Neural crest cell (in vitro differentiated cells): ENCODE measurements around the gene CDK6. TPM values are rescaled to one million over a fixed set of nuclear protein-coding genes. Genes with fewer than 3 reads are reported as not detected.

ENCODE experiments used
- DNase-seq: peaks from one replicate; pipeline ENCODE4 v3.0.0; 2021; ENCODE audit warnings: low read depth, mixed read lengths, low spot score
- H3K27ac Mint-ChIP-seq: one replicate; pipeline ENCODE4 v1.8.0; 2021; ENCODE audit warnings: mild to moderate bottlenecking, mixed read lengths; ENCODE audit not compliant: unreplicated experiment
- H3K27me3 Mint-ChIP-seq: 2 replicates; pipeline ENCODE4 v1.8.0; 2021; ENCODE audit warnings: low read depth, mild to moderate bottlenecking, mixed read lengths
- H3K36me3 Mint-ChIP-seq: 2 replicates; pipeline ENCODE4 v1.8.0; 2021; ENCODE audit warnings: low read depth, mild to moderate bottlenecking, mixed read lengths
- H3K4me1 Mint-ChIP-seq: 2 replicates; pipeline ENCODE4 v1.8.0; 2021; ENCODE audit warnings: mixed read lengths
- H3K4me3 Mint-ChIP-seq: one replicate; pipeline ENCODE4 v1.8.0; 2021; ENCODE audit warnings: mild to moderate bottlenecking, mixed read lengths
- H3K9me3 Mint-ChIP-seq: 2 replicates; pipeline ENCODE4 v1.8.0; 2021; ENCODE audit warnings: mixed read lengths
- total RNA-seq: library from RNA; stranded (reverse); gene quantifications from 2 replicates; pipeline ENCODE4 v1.2.1, GENCODE V29; 2021
- TF ChIP-seq, protein P1 (sequence below): fragments of 200-600 bp; sonication (generic); conservative IDR thresholded peaks from 2 replicates; pipeline ENCODE4 v1.5.0; 2021; ENCODE audit warnings: antibody characterized with exemption, mild to moderate bottlenecking

The CDK6 gene
- total RNA-seq, 1 donor from 2014 or later = 42.9 TPM

DNA sequence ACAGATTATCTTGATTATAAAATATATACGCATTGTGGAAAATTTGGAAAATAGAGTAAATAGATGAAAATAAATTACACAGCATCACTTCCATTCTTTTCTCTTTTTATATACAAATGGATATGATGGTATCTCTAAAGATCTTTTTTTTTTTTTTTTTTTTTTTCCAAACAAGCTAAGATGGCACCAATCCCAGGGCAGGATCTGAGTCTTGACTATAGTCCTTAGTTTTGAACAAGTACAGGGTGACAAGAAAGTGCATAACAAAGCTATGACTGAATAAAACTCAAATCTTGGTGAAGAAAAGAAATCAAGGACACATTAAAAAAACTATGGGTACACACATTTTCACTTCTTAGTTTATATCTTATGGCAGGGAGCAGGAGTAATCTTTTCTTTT, 203.6 kb downstream of the CDK6 start:
- TF ChIP-seq, protein P1, sequence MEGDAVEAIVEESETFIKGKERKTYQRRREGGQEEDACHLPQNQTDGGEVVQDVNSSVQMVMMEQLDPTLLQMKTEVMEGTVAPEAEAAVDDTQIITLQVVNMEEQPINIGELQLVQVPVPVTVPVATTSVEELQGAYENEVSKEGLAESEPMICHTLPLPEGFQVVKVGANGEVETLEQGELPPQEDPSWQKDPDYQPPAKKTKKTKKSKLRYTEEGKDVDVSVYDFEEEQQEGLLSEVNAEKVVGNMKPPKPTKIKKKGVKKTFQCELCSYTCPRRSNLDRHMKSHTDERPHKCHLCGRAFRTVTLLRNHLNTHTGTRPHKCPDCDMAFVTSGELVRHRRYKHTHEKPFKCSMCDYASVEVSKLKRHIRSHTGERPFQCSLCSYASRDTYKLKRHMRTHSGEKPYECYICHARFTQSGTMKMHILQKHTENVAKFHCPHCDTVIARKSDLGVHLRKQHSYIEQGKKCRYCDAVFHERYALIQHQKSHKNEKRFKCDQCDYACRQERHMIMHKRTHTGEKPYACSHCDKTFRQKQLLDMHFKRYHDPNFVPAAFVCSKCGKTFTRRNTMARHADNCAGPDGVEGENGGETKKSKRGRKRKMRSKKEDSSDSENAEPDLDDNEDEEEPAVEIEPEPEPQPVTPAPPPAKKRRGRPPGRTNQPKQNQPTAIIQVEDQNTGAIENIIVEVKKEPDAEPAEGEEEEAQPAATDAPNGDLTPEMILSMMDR = no peak
- H3K4me1 Mint-ChIP-seq = peaks cover 30% of the 10 kb centered on the region
- H3K36me3 Mint-ChIP-seq = peaks cover 13% of the 10 kb centered on the region
- H3K27ac Mint-ChIP-seq = peak overlapping the region; percentile 96
- no peaks in the 10 kb centered on the region for H3K27me3 Mint-ChIP-seq
- H3K9me3 Mint-ChIP-seq = no peaks in the 10 kb centered on the region
- DNase-seq = no peak
- H3K4me3 Mint-ChIP-seq = peak overlapping the region; percentile 45

DNA sequence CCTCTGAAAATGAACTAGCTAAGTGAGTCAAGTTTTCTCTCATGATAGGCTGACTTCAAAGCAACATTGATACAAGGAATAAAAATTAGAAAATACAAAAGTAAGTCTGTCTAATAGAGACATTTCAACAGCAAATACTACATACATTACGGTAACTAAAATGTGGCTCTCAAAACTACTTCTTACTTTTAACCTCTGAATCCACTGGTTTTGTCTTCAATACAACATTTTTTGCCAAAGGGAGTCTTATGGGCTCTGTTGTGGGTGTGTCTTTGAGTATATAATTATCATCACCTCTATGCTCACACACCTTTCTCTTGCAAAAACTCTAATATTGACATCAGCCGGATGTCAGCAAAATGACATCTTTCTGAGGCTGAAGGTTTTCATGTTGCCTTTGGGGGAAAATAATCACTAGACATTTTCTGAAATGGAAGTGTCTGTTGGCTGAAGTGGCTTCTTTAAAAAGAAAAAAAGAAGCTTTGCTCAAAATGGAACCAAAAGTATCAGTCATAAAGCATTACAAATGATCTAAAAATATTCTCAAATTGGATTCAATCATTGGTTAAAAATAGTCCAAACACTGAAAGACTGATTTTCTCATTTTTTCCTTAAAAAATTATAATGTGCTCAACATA, 204.4 kb downstream of the CDK6 start:
- no peaks in the 10 kb centered on the region for H3K27me3 Mint-ChIP-seq
- H3K36me3 Mint-ChIP-seq = peaks cover 18% of the 10 kb centered on the region
- no peaks in the 10 kb centered on the region for H3K9me3 Mint-ChIP-seq
- no peak overlapping the region for H3K4me3 Mint-ChIP-seq
- DNase-seq = no peak
- peaks cover 30% of the 10 kb centered on the region for H3K4me1 Mint-ChIP-seq
- TF ChIP-seq, protein P1 = no peak
- no peak overlapping the region for H3K27ac Mint-ChIP-seq

DNA sequence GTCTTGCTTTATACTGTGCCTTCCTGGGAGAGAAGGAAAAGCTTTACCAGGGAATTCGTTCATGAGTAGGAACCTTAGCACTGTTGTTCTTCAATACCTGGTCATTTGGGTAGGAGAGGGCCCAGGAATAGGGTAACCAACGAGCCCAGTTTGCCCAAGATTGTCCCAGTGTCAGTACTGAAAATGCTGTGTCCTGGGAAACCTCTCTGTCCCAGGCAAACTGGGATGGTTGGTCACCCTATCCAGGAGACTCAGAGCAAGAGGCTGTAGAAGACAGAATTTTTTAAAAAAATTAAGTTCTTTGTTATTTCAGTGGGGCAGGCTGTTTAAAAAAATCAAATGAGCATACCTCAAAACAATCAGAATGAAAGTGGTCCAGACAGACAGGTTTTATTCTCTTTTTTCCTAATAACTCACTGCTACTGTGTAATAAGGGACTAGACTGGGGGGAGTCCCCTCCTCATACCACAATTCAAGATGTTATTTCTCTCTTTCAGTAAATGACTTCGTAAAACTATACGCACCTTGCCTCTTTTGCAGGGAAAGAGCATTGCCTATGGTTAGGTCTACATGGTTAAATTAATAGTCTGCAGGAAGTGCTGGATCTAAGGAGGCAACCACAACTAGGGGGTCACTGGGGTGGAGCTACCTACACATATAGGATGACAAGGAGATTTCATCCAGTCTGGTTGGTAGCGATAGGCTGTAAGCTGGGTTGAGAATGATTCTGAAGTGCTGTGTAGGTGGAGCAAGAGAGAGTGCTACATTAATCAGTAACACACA, 205.1 kb downstream of the CDK6 start:
- no peaks in the 10 kb centered on the region for H3K9me3 Mint-ChIP-seq
- H3K27ac Mint-ChIP-seq = no peak overlapping the region
- TF ChIP-seq, protein P1 = no peak
- H3K4me1 Mint-ChIP-seq = peaks cover 30% of the 10 kb centered on the region
- H3K4me3 Mint-ChIP-seq = no peak overlapping the region
- H3K27me3 Mint-ChIP-seq = no peaks in the 10 kb centered on the region
- H3K36me3 Mint-ChIP-seq = peaks cover 21% of the 10 kb centered on the region
- no peak for DNase-seq

DNA sequence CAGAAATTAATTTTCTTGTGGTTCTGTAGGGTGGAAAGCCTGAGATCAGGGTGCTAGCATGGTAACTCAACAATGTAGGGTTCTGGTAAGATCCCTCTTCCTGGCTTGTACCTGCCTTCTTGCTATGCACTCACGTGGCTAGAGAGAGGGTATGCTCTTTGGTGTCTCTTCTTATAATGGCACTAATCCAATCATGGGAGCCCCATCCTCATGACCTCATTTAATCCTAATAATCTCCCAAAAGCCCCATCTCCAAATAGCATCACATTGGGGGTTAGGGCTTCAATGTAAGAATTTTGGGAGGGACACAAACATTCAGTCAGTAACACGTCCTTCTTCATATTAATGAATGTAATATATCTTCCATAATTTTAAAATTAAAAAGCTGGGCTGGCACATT, 206.6 kb downstream of the CDK6 start:
- Mint-ChIP-seq H3K9me3 (no peaks in the 10 kb centered on the region), H3K27ac (no peak overlapping the region), H3K4me1 (peaks cover 30% of the 10 kb centered on the region), H3K4me3 (no peak overlapping the region), H3K36me3 (peaks cover 21% of the 10 kb centered on the region), H3K27me3 (no peaks in the 10 kb centered on the region)
- no peak for DNase-seq
- TF ChIP-seq, protein P1 = no peak

DNA sequence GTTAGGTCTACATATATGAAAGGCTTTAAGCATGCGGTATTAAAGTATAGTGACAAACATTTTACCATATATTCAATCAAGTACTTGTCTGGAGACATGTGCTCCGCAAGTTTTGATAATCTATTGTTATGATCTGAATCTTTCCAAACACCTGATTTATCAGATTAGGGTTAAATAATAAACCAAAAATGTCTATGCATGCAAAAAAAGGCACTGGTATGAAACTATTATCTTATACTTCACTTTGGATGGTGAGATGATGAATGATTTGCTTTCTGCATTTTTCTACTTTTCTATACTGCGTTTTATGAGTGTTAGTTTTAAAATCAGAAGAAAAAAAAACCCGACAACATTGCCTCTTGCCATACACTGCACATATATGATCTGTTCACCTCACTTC, 208.4 kb downstream of the CDK6 start:
- H3K9me3 Mint-ChIP-seq = no peaks in the 10 kb centered on the region
- TF ChIP-seq, protein P1 = no peak
- H3K4me3 Mint-ChIP-seq = no peak overlapping the region
- DNase-seq = no peak
- no peaks in the 10 kb centered on the region for H3K27me3 Mint-ChIP-seq
- peaks cover 21% of the 10 kb centered on the region for H3K36me3 Mint-ChIP-seq
- H3K27ac Mint-ChIP-seq = no peak overlapping the region
- H3K4me1 Mint-ChIP-seq = peaks cover 17% of the 10 kb centered on the region
